H9 (cell line): Measurements from ENCODE around the gene ST6GALNAC5. TPM values are rescaled to one million over a fixed set of nuclear protein-coding genes. Genes with fewer than 3 reads are reported as not detected.

Experiments used
- DNase-seq: peaks from one replicate; pipeline ENCODE4 v3.0.0-alpha.2; 2017
- H2AFZ ChIP-seq: one replicate; pipeline ENCODE4 v1.6.1; 2013; ENCODE audit warnings: mild to moderate bottlenecking, low read length, control low read depth, moderate library complexity
- H2AK5ac ChIP-seq: 2 replicates; pipeline ENCODE4 v1.6.1; 2013; ENCODE audit warnings: low read length, control low read depth, mixed read lengths; ENCODE audit not compliant: insufficient read length
- H2BK120ac ChIP-seq: one replicate; pipeline ENCODE4 v1.6.1; 2013; ENCODE audit warnings: low read depth, mild to moderate bottlenecking, low read length, control low read depth, inconsistent platforms; ENCODE audit not compliant: poor library complexity, severe bottlenecking
- H2BK12ac ChIP-seq: 2 replicates; pipeline ENCODE4 v1.6.1; 2013; ENCODE audit warnings: low read length, control low read depth, mixed read lengths, low read depth; ENCODE audit not compliant: insufficient read length
- H2BK15ac ChIP-seq: 2 replicates; pipeline ENCODE4 v1.6.1; 2013; ENCODE audit warnings: low read depth, low read length, control low read depth
- H2BK20ac ChIP-seq: one replicate; pipeline ENCODE4 v1.6.1; 2013; ENCODE audit warnings: low read depth, mild to moderate bottlenecking, low read length, control low read depth, inconsistent platforms; ENCODE audit not compliant: poor library complexity, severe bottlenecking
- H2BK5ac ChIP-seq: 2 replicates; pipeline ENCODE4 v1.6.1; 2013; ENCODE audit warnings: low read length, control low read depth, mixed read lengths; ENCODE audit not compliant: insufficient read length
- H3K14ac ChIP-seq: 2 replicates; pipeline ENCODE4 v1.6.1; 2013; ENCODE audit warnings: low read length, control low read depth; ENCODE audit not compliant: insufficient read depth
- H3K18ac ChIP-seq: 2 replicates; pipeline ENCODE4 v1.6.1; 2013; ENCODE audit warnings: low read depth, mild to moderate bottlenecking, mixed read lengths, low read length, control low read depth; ENCODE audit not compliant: insufficient read length
- H3K23ac ChIP-seq: 2 replicates; pipeline ENCODE4 v1.6.1; 2013; ENCODE audit warnings: low read length, control low read depth, mixed read lengths, low read depth; ENCODE audit not compliant: insufficient read length
- H3K23me2 ChIP-seq: 2 replicates; pipeline ENCODE4 v1.6.1; 2013; ENCODE audit warnings: low read depth, mild to moderate bottlenecking, mixed read lengths, low read length, control low read depth; ENCODE audit not compliant: insufficient read length, poor library complexity, severe bottlenecking
- H3K27ac ChIP-seq: 2 replicates; pipeline ENCODE4 v1.5.1; 2013; ENCODE audit warnings: low read length, control low read depth, mixed read lengths, low read depth; ENCODE audit not compliant: insufficient read length
- H3K27me3 ChIP-seq: 2 replicates; pipeline ENCODE4 v1.6.1; 2013; ENCODE audit warnings: low read length, control low read depth, inconsistent platforms; ENCODE audit not compliant: insufficient read depth
- H3K4ac ChIP-seq: 2 replicates; pipeline ENCODE4 v1.6.1; 2013; ENCODE audit warnings: low read depth, mild to moderate bottlenecking, control low read depth, inconsistent platforms, low read length, moderate library complexity
- H3K4me1 ChIP-seq: 2 replicates; pipeline ENCODE4 v1.6.1; 2013; ENCODE audit warnings: low read length, control low read depth, inconsistent platforms; ENCODE audit not compliant: insufficient read depth
- H3K4me2 ChIP-seq: 2 replicates; pipeline ENCODE4 v1.6.1; 2013; ENCODE audit warnings: low read length, control low read depth, mixed read lengths; ENCODE audit not compliant: insufficient read length, insufficient read depth
- H3K56ac ChIP-seq: 2 replicates; pipeline ENCODE4 v1.6.1; 2013; ENCODE audit warnings: low read depth, mild to moderate bottlenecking, mixed read lengths, low read length, control low read depth; ENCODE audit not compliant: insufficient read length
- H3K79me1 ChIP-seq: 2 replicates; pipeline ENCODE4 v1.6.1; 2013; ENCODE audit warnings: low read depth, mild to moderate bottlenecking, moderate library complexity, low read length, control low read depth, inconsistent platforms; ENCODE audit not compliant: insufficient read depth, poor library complexity, severe bottlenecking
- H3K79me2 ChIP-seq: 2 replicates; pipeline ENCODE4 v1.6.1; 2013; ENCODE audit warnings: low read length, control low read depth, inconsistent platforms; ENCODE audit not compliant: insufficient read depth
- H3K9ac ChIP-seq: 2 replicates; pipeline ENCODE4 v1.6.1; 2013; ENCODE audit warnings: low read length, control low read depth, mixed read lengths; ENCODE audit not compliant: insufficient read length; ENCODE audit errors: extremely low read depth
- H3K9me3 ChIP-seq: one replicate; pipeline ENCODE4 v1.6.1; 2013; ENCODE audit warnings: low read depth, low read length, inconsistent platforms; ENCODE audit not compliant: control insufficient read depth
- H3T11ph ChIP-seq: one replicate; pipeline ENCODE4 v1.6.1; 2013; ENCODE audit warnings: mild to moderate bottlenecking, low read length, control low read depth, inconsistent platforms
- H4K20me1 ChIP-seq: one replicate; pipeline ENCODE4 v1.6.1; 2013; ENCODE audit not compliant: control insufficient read depth, insufficient read length, insufficient read depth
- H4K5ac ChIP-seq: 2 replicates; pipeline ENCODE4 v1.6.1; 2013; ENCODE audit warnings: low read depth, mild to moderate bottlenecking, mixed read lengths, low read length, control low read depth; ENCODE audit not compliant: insufficient read length
- H4K8ac ChIP-seq: replicated peaks from 2 replicates; pipeline ENCODE4 v1.6.1; 2013; ENCODE audit warnings: low read length, control low read depth, mixed read lengths, low read depth; ENCODE audit not compliant: insufficient read length
- H4K91ac ChIP-seq: 2 replicates; pipeline ENCODE4 v1.6.1; 2013; ENCODE audit warnings: low read depth, mild to moderate bottlenecking, moderate library complexity, mixed read lengths, low read length, control low read depth; ENCODE audit not compliant: insufficient read length
- H3K27ac Mint-ChIP-seq, 3 experiments: 2 replicates in 2 of 3; 3 replicates in 1 of 3; pipeline ENCODE4 v1.8.0; 2020 to 2021; ENCODE audit warnings: mixed read lengths in 3 of 3, mild to moderate bottlenecking in 1 of 3, moderate library complexity in 1 of 3
- H3K27me3 Mint-ChIP-seq: 2 replicates; pipeline ENCODE4 v1.8.0; 2021; ENCODE audit warnings: low read depth, mild to moderate bottlenecking, moderate library complexity, mixed read lengths
- H3K36me3 Mint-ChIP-seq, 3 experiments: 2 replicates in 2 of 3; 3 replicates in 1 of 3; pipeline ENCODE4 v1.8.0; 2020 to 2021; ENCODE audit warnings: low read depth in 3 of 3, mixed read lengths in 3 of 3; ENCODE audit not compliant: insufficient read depth in 1 of 3
- H3K4me1 Mint-ChIP-seq, 2 experiments: 2 replicates each; pipeline ENCODE4 v1.8.0; 2020; ENCODE audit warnings: mixed read lengths in 2 of 2
- H3K4me3 Mint-ChIP-seq, 2 experiments: 2 replicates in 1 of 2; 3 replicates in 1 of 2; pipeline ENCODE4 v1.8.0; 2020 to 2021; ENCODE audit warnings: mild to moderate bottlenecking in 2 of 2, mixed read lengths in 2 of 2, moderate library complexity in 1 of 2
- H3K9me3 Mint-ChIP-seq, 2 experiments: 2 replicates in 1 of 2; 3 replicates in 1 of 2; pipeline ENCODE4 v1.8.0; 2020; ENCODE audit warnings: mild to moderate bottlenecking in 2 of 2, mixed read lengths in 2 of 2, moderate library complexity in 1 of 2
- CTCF ChIP-seq: fragments of 200-600 bp; sonication (generic); conservative IDR thresholded peaks from 3 replicates; pipeline ENCODE4 v1.8.0; 2021; ENCODE audit warnings: antibody characterized with exemption, mild to moderate bottlenecking
- WGBS: extraction: QIAGEN DNeasy Blood & Tissue Kit; methylation state at CpG from one replicate; pipeline ENCODE4 v1.1.7; 2013; ENCODE audit warnings: missing lambda C conversion rate, low lambda C conversion rate, mixed read lengths; ENCODE audit not compliant: insufficient read length; ENCODE audit errors: extremely low coverage; 5-methylcytosine and 5-hydroxymethylcytosine counted together
- total RNA-seq: library from RNA; stranded (reverse); gene quantifications from 2 replicates; pipeline ENCODE4 v1.2.1, GENCODE V29; 2021

The ST6GALNAC5 gene
- total RNA-seq, 1 experiment from 2014 or later, result 3.3 TPM

GRCh38 chr1:76921590-76921989, 54.3 kb downstream of the ST6GALNAC5 start:
- Histone ChIP-seq H3K4me1 (peaks cover 5% of the 10 kb centered on the region; the same call in 1 of the 2 replicates), H4K20me1 (no peaks in the 10 kb centered on the region), H2BK5ac (no peak overlapping the region), H2BK20ac (no peak overlapping the region), H2AK5ac (no peak overlapping the region), H4K5ac (no peak overlapping the region), H3K4ac (no peak overlapping the region), H2AFZ (no peak overlapping the region), H3K9ac (no peak overlapping the region), H3K79me2 (no peaks in the 10 kb centered on the region), H3T11ph (no peak overlapping the region), H3K4me2 (no peak overlapping the region), H3K9me3 (no peaks in the 10 kb centered on the region), H4K91ac (no peak overlapping the region), H3K56ac (no peak overlapping the region), H2BK120ac (no peak overlapping the region), H3K27me3 (no peaks in the 10 kb centered on the region), H3K79me1 (no peaks in the 10 kb centered on the region), H3K27ac (no peak overlapping the region), H3K18ac (no peak overlapping the region), H3K23ac (no peak overlapping the region), H3K14ac (no peak overlapping the region), H2BK12ac (no peak overlapping the region), H3K23me2 (no peaks in the 10 kb centered on the region), H2BK15ac (no peak overlapping the region), H4K8ac (no peak overlapping the region)
- no peaks in the 10 kb centered on the region for H3K9me3 Mint-ChIP-seq
- no peaks in the 10 kb centered on the region for H3K27me3 Mint-ChIP-seq
- no peak overlapping the region for H3K27ac Mint-ChIP-seq
- peaks cover 25 to 29% of the 10 kb centered on the region in 2 experiments for H3K4me1 Mint-ChIP-seq
- TF ChIP-seq CTCF, result no peak
- no peak for DNase-seq
- H3K36me3 Mint-ChIP-seq, result no peaks in the 10 kb centered on the region
- H3K4me3 Mint-ChIP-seq, result no peak overlapping the region
- WGBS, result no CpG with 5 or more reads among the region's 3 CpGs
